ENCODE results near the gene BMPR1B.

Gene BMPR1B

GRCh38 chr4:94940520-94940908 lies 182.8 kb downstream of the BMPR1B start:
- no peak for DNase-seq (ENCODE audit: extremely low read depth, low read depth)
- no peak for TF ChIP-seq CTCF (IDR thresholded peaks at IDR 0.05; ENCODE audit: low read depth, low read length)

GRCh38 chr4:94941706-94942105 lies 184.0 kb downstream of the BMPR1B start:
- TF ChIP-seq CTCF (IDR thresholded peaks at IDR 0.05; ENCODE audit: low read depth, low read length): no peak
- DNase-seq (ENCODE audit: extremely low read depth, low read depth): no peak

DNA sequence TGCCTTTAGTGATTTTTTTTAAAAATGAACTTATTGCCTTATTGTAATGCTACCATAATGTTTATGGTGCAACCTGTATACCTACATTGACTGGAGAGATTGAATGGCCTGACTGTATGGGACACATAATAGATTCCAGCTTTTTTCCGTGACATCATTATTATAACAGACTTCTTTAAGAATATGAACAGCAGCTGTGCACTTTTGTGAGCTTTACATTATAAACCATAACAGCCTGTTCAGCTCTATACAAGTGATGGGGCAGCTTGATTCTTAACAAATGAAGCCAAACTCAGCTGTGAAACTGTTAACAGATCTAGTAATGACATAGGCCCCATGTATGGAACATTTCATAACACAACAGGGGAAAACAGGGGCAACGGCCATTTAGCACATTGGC lies 187.0 kb downstream of the BMPR1B start:
- DNase-seq (ENCODE audit: extremely low read depth, low read depth): no peak
- no peak for TF ChIP-seq CTCF (IDR thresholded peaks at IDR 0.05; ENCODE audit: low read depth, low read length)

DNA sequence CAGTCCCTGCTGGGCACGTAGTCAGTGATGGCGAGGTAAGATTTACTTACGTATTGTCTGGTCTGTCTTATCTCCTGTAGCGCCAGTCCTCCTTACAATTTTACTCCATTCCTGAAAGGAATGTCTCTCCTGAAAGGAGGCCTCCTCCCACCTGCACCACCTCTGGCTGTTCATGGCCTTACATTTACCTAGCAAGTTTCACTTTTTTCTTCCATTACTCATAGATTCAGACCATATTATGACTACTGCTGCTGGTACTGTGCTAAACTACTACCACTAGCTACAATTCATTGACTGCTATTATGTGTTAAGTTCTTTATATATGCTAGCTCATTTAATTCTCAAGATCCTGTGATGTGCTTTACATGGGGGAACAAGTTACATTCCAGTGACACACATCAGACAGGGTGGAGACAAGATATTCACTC lies 189.9 kb downstream of the BMPR1B start:
- DNase-seq (ENCODE audit: extremely low read depth, low read depth): no peak
- TF ChIP-seq CTCF (IDR thresholded peaks at IDR 0.05; ENCODE audit: low read depth, low read length): no peak

DNA sequence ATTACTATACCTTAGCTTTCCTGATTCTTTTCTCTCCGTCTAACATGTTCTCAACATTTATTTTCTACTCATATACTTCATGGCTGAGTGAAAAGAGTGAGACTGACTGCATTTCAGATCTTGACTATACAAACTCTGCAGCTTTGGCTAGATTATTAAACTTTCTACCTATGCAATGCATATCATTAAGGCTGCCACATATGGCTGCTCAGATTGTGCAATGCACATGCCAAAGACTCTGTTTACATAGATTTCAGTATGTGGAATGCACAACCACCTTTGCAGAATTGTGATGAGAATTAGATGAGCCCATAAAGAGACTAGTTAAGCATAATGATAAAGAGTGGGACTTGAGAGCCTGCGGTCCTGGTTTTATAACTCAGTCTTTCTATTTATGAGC lies 196.5 kb downstream of the BMPR1B start:
- no peak for TF ChIP-seq CTCF (IDR thresholded peaks at IDR 0.05; ENCODE audit: low read depth, low read length)

GRCh38 chr4:94957030-94957429 lies 199.3 kb downstream of the BMPR1B start:
- no peak for TF ChIP-seq CTCF (IDR thresholded peaks at IDR 0.05; ENCODE audit: low read depth, low read length)
- DNase-seq (ENCODE audit: extremely low read depth, low read depth): no peak

More for the DNA sequence above, 196.5 kb downstream of the BMPR1B start:
- DNase-seq (ENCODE audit: extremely low read depth, low read depth): no peak

DNA sequence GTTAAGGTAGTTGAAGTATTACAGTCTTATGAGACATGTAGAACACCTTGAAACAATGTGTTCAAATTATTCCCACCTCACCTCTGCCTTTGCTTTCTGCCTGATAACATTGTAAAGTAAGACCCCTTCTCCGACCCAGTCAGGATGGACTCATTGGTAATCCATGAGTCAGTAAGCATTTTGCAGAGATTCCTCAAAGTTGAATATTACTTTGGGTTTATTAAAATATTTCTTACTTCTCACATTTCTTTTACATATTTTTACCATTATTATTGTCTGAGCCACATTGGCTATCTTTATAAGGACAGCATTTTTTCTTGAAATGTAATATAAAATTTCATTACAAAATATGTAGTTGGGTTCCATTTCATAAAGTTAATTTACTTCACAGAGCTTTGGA lies 201.6 kb downstream of the BMPR1B start:
- no peak for TF ChIP-seq CTCF (IDR thresholded peaks at IDR 0.05; ENCODE audit: low read depth, low read length)
- DNase-seq (ENCODE audit: extremely low read depth, low read depth): no peak
